ENCODE results near the gene OSCP1. TPM values are rescaled to one million over a fixed set of nuclear protein-coding genes. Genes with fewer than 3 reads are reported as not detected.
A peak's percentile ranks its signal among the peaks of the same experiment; 100 is the strongest.

The OSCP1 gene
- total RNA-seq, 1 donor from 2014 or later, result 0.82 TPM

GRCh38 chr1:36448530-36449056 is 1.7 kb downstream of the OSCP1 start:
- intact Hi-C loops (cut with micrococcal nuclease), result no loop called here
- Mint-ChIP-seq H3K36me3 (ENCODE audit: low read depth) (no peaks in the 10 kb centered on the region), H3K4me1 (peaks cover 20% of the 10 kb centered on the region), H3K27me3 (peaks cover 6% of the 10 kb centered on the region), H3K4me3 (peak overlapping the region; percentile 25), H3K9me3 (no peaks in the 10 kb centered on the region), H3K27ac (no peak overlapping the region)
- no peak for DNase-seq

- intact Hi-C loops (cut with micrococcal nuclease), result no loop called here
These were observed 2.8 kb downstream of the OSCP1 start for GRCh38 chr1:36447450-36447849.

GRCh38 chr1:36446746-36447145 is 3.5 kb downstream of the OSCP1 start:
- Mint-ChIP-seq H3K4me3 (no peak overlapping the region), H3K36me3 (ENCODE audit: low read depth) (no peaks in the 10 kb centered on the region), H3K9me3 (no peaks in the 10 kb centered on the region), H3K4me1 (peaks cover 20% of the 10 kb centered on the region), H3K27me3 (peaks cover 6% of the 10 kb centered on the region), H3K27ac (no peak overlapping the region)
- intact Hi-C loops (cut with micrococcal nuclease), result no loop called here
- DNase-seq, result no peak

More at GRCh38 chr1:36447450-36447849, 2.8 kb downstream of the OSCP1 start:
- Mint-ChIP-seq H3K9me3 (no peaks in the 10 kb centered on the region), H3K27me3 (peaks cover 6% of the 10 kb centered on the region), H3K27ac (no peak overlapping the region), H3K36me3 (ENCODE audit: low read depth) (no peaks in the 10 kb centered on the region), H3K4me1 (peaks cover 20% of the 10 kb centered on the region), H3K4me3 (no peak overlapping the region)
- DNase-seq, result no peak

- intact Hi-C loops (cut with micrococcal nuclease), result no loop called here
- peaks cover 15% of the 10 kb centered on the region for H3K4me1 Mint-ChIP-seq
- H3K4me3 Mint-ChIP-seq, result no peak overlapping the region
- no peaks in the 10 kb centered on the region for H3K9me3 Mint-ChIP-seq
- no peaks in the 10 kb centered on the region for H3K36me3 Mint-ChIP-seq (ENCODE audit: low read depth)
- DNase-seq, result peak; percentile 77
- no peak overlapping the region for H3K27ac Mint-ChIP-seq
- peaks cover 6% of the 10 kb centered on the region for H3K27me3 Mint-ChIP-seq
These were observed 4.0 kb downstream of the OSCP1 start for GRCh38 chr1:36446271-36446670.

GRCh38 chr1:36443297-36443696 is 7.0 kb downstream of the OSCP1 start:
- intact Hi-C loops (cut with micrococcal nuclease), result no loop called here
- H3K27ac Mint-ChIP-seq, result no peak overlapping the region
- DNase-seq, result no peak
- H3K27me3 Mint-ChIP-seq, result peaks cover 6% of the 10 kb centered on the region
- no peaks in the 10 kb centered on the region for H3K9me3 Mint-ChIP-seq
- H3K4me1 Mint-ChIP-seq, result peaks cover 7% of the 10 kb centered on the region
- H3K4me3 Mint-ChIP-seq, result no peak overlapping the region
- no peaks in the 10 kb centered on the region for H3K36me3 Mint-ChIP-seq (ENCODE audit: low read depth)

- no peak overlapping the region for H3K4me3 Mint-ChIP-seq
- no peaks in the 10 kb centered on the region for H3K9me3 Mint-ChIP-seq
These were observed 7.9 kb downstream of the OSCP1 start for GRCh38 chr1:36442337-36442736.

GRCh38 chr1:36440646-36441045 is 9.6 kb downstream of the OSCP1 start:
- no peaks in the 10 kb centered on the region for H3K9me3 Mint-ChIP-seq
- intact Hi-C loops (cut with micrococcal nuclease), result no loop called here
- H3K36me3 Mint-ChIP-seq (ENCODE audit: low read depth), result no peaks in the 10 kb centered on the region
- DNase-seq, result no peak
- no peaks in the 10 kb centered on the region for H3K4me1 Mint-ChIP-seq
- no peak overlapping the region for H3K27ac Mint-ChIP-seq
- no peak overlapping the region for H3K4me3 Mint-ChIP-seq
- H3K27me3 Mint-ChIP-seq, result peaks cover 9% of the 10 kb centered on the region

More at GRCh38 chr1:36442337-36442736, 7.9 kb downstream of the OSCP1 start:
- H3K27ac Mint-ChIP-seq, result no peak overlapping the region
- no peaks in the 10 kb centered on the region for H3K36me3 Mint-ChIP-seq (ENCODE audit: low read depth)
- peaks cover 6% of the 10 kb centered on the region for H3K27me3 Mint-ChIP-seq
- DNase-seq, result no peak
- intact Hi-C loops (cut with micrococcal nuclease), result no loop called here
- H3K4me1 Mint-ChIP-seq, result peaks cover 7% of the 10 kb centered on the region

GRCh38 chr1:36440044-36440443 is 10.2 kb downstream of the OSCP1 start:
- intact Hi-C loops (cut with micrococcal nuclease), result no loop called here
- Mint-ChIP-seq H3K4me1 (no peaks in the 10 kb centered on the region), H3K9me3 (no peaks in the 10 kb centered on the region), H3K27me3 (peaks cover 9% of the 10 kb centered on the region), H3K4me3 (no peak overlapping the region), H3K36me3 (ENCODE audit: low read depth) (no peaks in the 10 kb centered on the region), H3K27ac (no peak overlapping the region)
- no peak for DNase-seq

GRCh38 chr1:36438715-36439114 is 11.5 kb downstream of the OSCP1 start:
- Mint-ChIP-seq H3K27me3 (peaks cover 6% of the 10 kb centered on the region), H3K36me3 (ENCODE audit: low read depth) (no peaks in the 10 kb centered on the region), H3K4me1 (no peaks in the 10 kb centered on the region), H3K9me3 (no peaks in the 10 kb centered on the region), H3K4me3 (no peak overlapping the region), H3K27ac (no peak overlapping the region)
- intact Hi-C loops (cut with micrococcal nuclease), result no loop called here
- DNase-seq, result no peak

GRCh38 chr1:36436821-36437220 is 13.4 kb downstream of the OSCP1 start:
- Mint-ChIP-seq H3K36me3 (ENCODE audit: low read depth) (no peaks in the 10 kb centered on the region), H3K27ac (no peak overlapping the region), H3K4me1 (no peaks in the 10 kb centered on the region), H3K27me3 (peaks cover 9% of the 10 kb centered on the region), H3K9me3 (no peaks in the 10 kb centered on the region), H3K4me3 (no peak overlapping the region)
- intact Hi-C loops (cut with micrococcal nuclease), result no loop called here
- DNase-seq, result no peak

- Mint-ChIP-seq H3K9me3 (no peaks in the 10 kb centered on the region), H3K27ac (no peak overlapping the region), H3K4me1 (peaks cover 3% of the 10 kb centered on the region), H3K4me3 (no peak overlapping the region), H3K36me3 (ENCODE audit: low read depth) (no peaks in the 10 kb centered on the region), H3K27me3 (peaks cover 12% of the 10 kb centered on the region)
- intact Hi-C loops (cut with micrococcal nuclease), result no loop called here
- DNase-seq, result no peak
These were observed 17.1 kb downstream of the OSCP1 start for GRCh38 chr1:36433102-36433501.

GRCh38 chr1:36432616-36433015 is 17.6 kb downstream of the OSCP1 start:
- no peaks in the 10 kb centered on the region for H3K9me3 Mint-ChIP-seq
- H3K4me3 Mint-ChIP-seq, result no peak overlapping the region
- peaks cover 3% of the 10 kb centered on the region for H3K4me1 Mint-ChIP-seq
- DNase-seq, result no peak
- H3K27ac Mint-ChIP-seq, result no peak overlapping the region
- no peaks in the 10 kb centered on the region for H3K36me3 Mint-ChIP-seq (ENCODE audit: low read depth)
- peaks cover 12% of the 10 kb centered on the region for H3K27me3 Mint-ChIP-seq
- intact Hi-C loops (cut with micrococcal nuclease), result no loop called here

GRCh38 chr1:36425791-36426190 is 24.5 kb downstream of the OSCP1 start:
- intact Hi-C loops (cut with micrococcal nuclease), result no loop called here
- no peaks in the 10 kb centered on the region for H3K9me3 Mint-ChIP-seq
- no peak for DNase-seq
- peaks cover 8% of the 10 kb centered on the region for H3K4me1 Mint-ChIP-seq
- no peak overlapping the region for H3K4me3 Mint-ChIP-seq
- no peaks in the 10 kb centered on the region for H3K36me3 Mint-ChIP-seq (ENCODE audit: low read depth)
- peaks cover under 1% of the 10 kb centered on the region for H3K27me3 Mint-ChIP-seq
- H3K27ac Mint-ChIP-seq, result no peak overlapping the region

- Mint-ChIP-seq H3K27ac (no peak overlapping the region), H3K4me3 (no peak overlapping the region), H3K9me3 (no peaks in the 10 kb centered on the region), H3K4me1 (peaks cover 13% of the 10 kb centered on the region), H3K27me3 (no peaks in the 10 kb centered on the region), H3K36me3 (ENCODE audit: low read depth) (no peaks in the 10 kb centered on the region)
- DNase-seq, result no peak
- intact Hi-C loops (cut with micrococcal nuclease), result loop anchor here (1.0 to 5.0 kb wide), 4 partner anchors 53 to 324 kb away; partner anchors contain the start of gene SH3D21
These were observed 28.6 kb downstream of the OSCP1 start for GRCh38 chr1:36421649-36422048.

GRCh38 chr1:36420836-36421317 is 29.4 kb downstream of the OSCP1 start:
- intact Hi-C loops (cut with micrococcal nuclease), result loop anchor here (1.0 to 5.0 kb wide), 6 partner anchors 35 to 324 kb away; partner anchors contain the start of genes SH3D21 and TRAPPC3
- H3K4me1 Mint-ChIP-seq, result peaks cover 12% of the 10 kb centered on the region
- H3K36me3 Mint-ChIP-seq (ENCODE audit: low read depth), result no peaks in the 10 kb centered on the region
- H3K9me3 Mint-ChIP-seq, result no peaks in the 10 kb centered on the region
- peak overlapping the region; percentile 64 for H3K27ac Mint-ChIP-seq
- H3K4me3 Mint-ChIP-seq, result peak overlapping the region; percentile 26
- DNase-seq, result peak; percentile 98
- no peaks in the 10 kb centered on the region for H3K27me3 Mint-ChIP-seq
